CD4-positive, alpha-beta T cell treated with Interleukin-2 at 100 ng/mL for 4 hours (primary cell): ENCODE results near the gene RTEL1.
"Not testable (repeated sequence)": the region's sequence is repeated elsewhere in the genome, so short reads cannot be mapped to it uniquely, and the experiment has no call there.

Experiments
- DNase-seq: peaks from one replicate; pipeline ENCODE4 v3.0.0-alpha.2; 2020; ENCODE audit warnings: low spot score

RTEL1 gene

GRCh38 chr20:63627129-63627750 lies 30.9 kb upstream of the RTEL1 start:
- DNase-seq = peak; percentile 94

- no peak for DNase-seq
These were observed 30.3 kb upstream of the RTEL1 start for GRCh38 chr20:63627751-63628245.

- peak; percentile 72 for DNase-seq
These were observed 29.7 kb upstream of the RTEL1 start for GRCh38 chr20:63628246-63628975.

- DNase-seq = not testable (repeated sequence)
These were observed 27.2 kb upstream of the RTEL1 start for GRCh38 chr20:63630956-63631355.

- DNase-seq = not testable (repeated sequence)
These were observed 26.7 kb upstream of the RTEL1 start for GRCh38 chr20:63631426-63631825.

- no peak for DNase-seq
These were observed 24.4 kb upstream of the RTEL1 start for GRCh38 chr20:63633732-63634131.

GRCh38 chr20:63635431-63636141 lies 22.5 kb upstream of the RTEL1 start:
- peak; percentile 86 for DNase-seq

- DNase-seq = no peak
These were observed 21.1 kb upstream of the RTEL1 start for GRCh38 chr20:63636752-63637628.

GRCh38 chr20:63639093-63639975 lies 18.8 kb upstream of the RTEL1 start:
- peak; percentile 85 for DNase-seq

GRCh38 chr20:63640086-63640485 lies 18.0 kb upstream of the RTEL1 start:
- DNase-seq = no peak

- not testable (repeated sequence) for DNase-seq
These were observed 17.4 kb upstream of the RTEL1 start for GRCh38 chr20:63640686-63641085.

GRCh38 chr20:63641146-63641791 lies 16.8 kb upstream of the RTEL1 start:
- peak; percentile 57 for DNase-seq

- DNase-seq = peak; percentile 97
These were observed 16.2 kb upstream of the RTEL1 start for GRCh38 chr20:63641792-63642523.

GRCh38 chr20:63642527-63643247 lies 15.4 kb upstream of the RTEL1 start:
- no peak for DNase-seq

- DNase-seq = no peak
These were observed 14.6 kb upstream of the RTEL1 start for GRCh38 chr20:63643499-63643898.

- no peak for DNase-seq
These were observed 14.2 kb upstream of the RTEL1 start for GRCh38 chr20:63643946-63644345.

GRCh38 chr20:63645218-63645617 lies 12.9 kb upstream of the RTEL1 start:
- no peak for DNase-seq

GRCh38 chr20:63648190-63648589 lies 9.9 kb upstream of the RTEL1 start:
- no peak for DNase-seq
